Measurements from ENCODE around the gene COPS3.

Gene COPS3

GRCh38 chr17:17196776-17197175 lies 84.3 kb downstream of the COPS3 start:
- no peaks in the 10 kb centered on the region for H3K27me3 Mint-ChIP-seq
- DNase-seq (no peak), ATAC-seq (replicated peaks) (no peak)
- peaks cover 0 to 2% of the 10 kb centered on the region in 2 donors for H3K4me1 Mint-ChIP-seq (ENCODE audit: low read depth in 2 of 2)
- H3K9me3 Mint-ChIP-seq = no peaks in the 10 kb centered on the region
- H3K36me3 Mint-ChIP-seq (ENCODE audit: insufficient read depth) = no peaks in the 10 kb centered on the region
- no peak overlapping the region for H3K27ac Mint-ChIP-seq
- H3K4me3 Mint-ChIP-seq = no peak overlapping the region

All from effector memory CD8-positive, alpha-beta T cell (primary cell).